ENCODE measurements around the gene KIAA0319L.
"Not testable (repeated sequence)": the region's sequence is repeated elsewhere in the genome, so short reads cannot be mapped to it uniquely, and the experiment has no call there.

KIAA0319L gene

GRCh38 chr1:35557118-35557610 is at the start of gene KIAA0319L:
Gene KIAA0319L, minus strand, starts transcription at chr1:35557403. Its CDS starts 2,912 bp downstream, at chr1:35554491.
- FAIRE-seq, result no peak

- no peak for FAIRE-seq
Observed at GRCh38 chr1:35605867-35606182, 48.6 kb upstream of the KIAA0319L start.

GRCh38 chr1:35605071-35605866 is 48.1 kb upstream of the KIAA0319L start:
- FAIRE-seq, result no peak

- FAIRE-seq, result no peak
Observed at GRCh38 chr1:35603941-35604340, 46.7 kb upstream of the KIAA0319L start.

GRCh38 chr1:35603468-35603867 is 46.3 kb upstream of the KIAA0319L start:
- no peak for FAIRE-seq

- FAIRE-seq, result no peak
Observed at GRCh38 chr1:35600593-35600992, 43.4 kb upstream of the KIAA0319L start.

- FAIRE-seq, result no peak
Observed at GRCh38 chr1:35599411-35599810, 42.2 kb upstream of the KIAA0319L start.

GRCh38 chr1:35598895-35599294 is 41.7 kb upstream of the KIAA0319L start:
- FAIRE-seq, result no peak

GRCh38 chr1:35597870-35598269 is 40.7 kb upstream of the KIAA0319L start:
- no peak for FAIRE-seq

GRCh38 chr1:35595684-35596083 is 38.5 kb upstream of the KIAA0319L start:
- FAIRE-seq, result no peak

GRCh38 chr1:35594005-35594760 is 37.0 kb upstream of the KIAA0319L start:
- FAIRE-seq, result no peak

- no peak for FAIRE-seq
Observed at GRCh38 chr1:35592991-35593769, 36.0 kb upstream of the KIAA0319L start.

- no peak for FAIRE-seq
Observed at GRCh38 chr1:35591211-35591610, 34.0 kb upstream of the KIAA0319L start.

GRCh38 chr1:35590476-35591040 is 33.4 kb upstream of the KIAA0319L start:
- FAIRE-seq, result no peak

- FAIRE-seq, result no peak
Observed at GRCh38 chr1:35589516-35590427, 32.6 kb upstream of the KIAA0319L start.

- FAIRE-seq, result no peak
Observed at GRCh38 chr1:35588197-35588910, 31.2 kb upstream of the KIAA0319L start.

- no peak for FAIRE-seq
Observed at GRCh38 chr1:35587736-35588135, 30.5 kb upstream of the KIAA0319L start.

- no peak for FAIRE-seq
Observed at GRCh38 chr1:35586808-35587207, 29.6 kb upstream of the KIAA0319L start.

GRCh38 chr1:35585805-35586204 is 28.6 kb upstream of the KIAA0319L start:
- not testable (repeated sequence) for FAIRE-seq

GRCh38 chr1:35585281-35585680 is 28.1 kb upstream of the KIAA0319L start:
- no peak for FAIRE-seq

GRCh38 chr1:35581621-35582020 is 24.4 kb upstream of the KIAA0319L start:
- FAIRE-seq, result not testable (repeated sequence)

Measured in TTC549 (cell line).